Calu3 (cell line): Measurements from ENCODE around the gene HOXB5. TPM values are rescaled to one million over a fixed set of nuclear protein-coding genes. Genes with fewer than 3 reads are reported as not detected.

Experiments used
- BruUV-seq: library from RNA; stranded (reverse); fragments of 400-500 nt; replicated peaks from 2 replicates; lab custom pipeline; 2021; lab: Mats Ljungman, UMichigan
- CTCF ChIA-PET: fragments of 300-600 bp; sonication (Branson Sonifier 250); formaldehyde crosslinking; loops from one replicate; lab custom pipeline; 2022; ENCODE audit warnings: antibody characterized with exemption; lab: Charles Lee
- DNase-seq: peaks from one replicate; pipeline ENCODE4 v3.0.0; 2022
- H3K27ac Mint-ChIP-seq: one replicate; pipeline ENCODE4 v1.8.0; 2022; ENCODE audit warnings: mixed read lengths; ENCODE audit not compliant: unreplicated experiment
- H3K27me3 Mint-ChIP-seq: one replicate; pipeline ENCODE4 v1.8.0; 2022; ENCODE audit warnings: mixed read lengths; ENCODE audit not compliant: unreplicated experiment
- H3K36me3 Mint-ChIP-seq: one replicate; pipeline ENCODE4 v1.8.0; 2022; ENCODE audit warnings: mild to moderate bottlenecking, moderate library complexity, mixed read lengths; ENCODE audit not compliant: insufficient read depth, unreplicated experiment
- H3K4me1 Mint-ChIP-seq: one replicate; pipeline ENCODE4 v1.8.0; 2022; ENCODE audit warnings: mild to moderate bottlenecking, low read depth, mixed read lengths; ENCODE audit not compliant: unreplicated experiment
- H3K4me3 Mint-ChIP-seq: one replicate; pipeline ENCODE4 v1.8.0; 2022; ENCODE audit warnings: mild to moderate bottlenecking, low read depth, moderate library complexity, mixed read lengths; ENCODE audit not compliant: unreplicated experiment
- H3K9me3 Mint-ChIP-seq: one replicate; pipeline ENCODE4 v1.8.0; 2022; ENCODE audit warnings: low read depth, mixed read lengths; ENCODE audit not compliant: unreplicated experiment
- intact Hi-C: fragments of 100-400 bp; cut with micrococcal nuclease; formaldehyde crosslinking; loops from one replicate; pipeline ENCODE4 v1.10.0; 2022; ENCODE audit not compliant: unreplicated experiment
- total RNA-seq: library from RNA; stranded (reverse); gene quantifications from 2 replicates; pipeline ENCODE4 v1.2.3, GENCODE V29; 2022
- TF ChIP-seq, protein P1 (sequence below): fragments of 200-600 bp; IDR thresholded peaks from one replicate; pipeline ENCODE4 v1.8.0; 2022; ENCODE audit warnings: antibody characterized with exemption; ENCODE audit not compliant: unreplicated experiment

Gene HOXB5
- total RNA-seq, 1 experiment from 2014 or later: 48.5 TPM

DNA sequence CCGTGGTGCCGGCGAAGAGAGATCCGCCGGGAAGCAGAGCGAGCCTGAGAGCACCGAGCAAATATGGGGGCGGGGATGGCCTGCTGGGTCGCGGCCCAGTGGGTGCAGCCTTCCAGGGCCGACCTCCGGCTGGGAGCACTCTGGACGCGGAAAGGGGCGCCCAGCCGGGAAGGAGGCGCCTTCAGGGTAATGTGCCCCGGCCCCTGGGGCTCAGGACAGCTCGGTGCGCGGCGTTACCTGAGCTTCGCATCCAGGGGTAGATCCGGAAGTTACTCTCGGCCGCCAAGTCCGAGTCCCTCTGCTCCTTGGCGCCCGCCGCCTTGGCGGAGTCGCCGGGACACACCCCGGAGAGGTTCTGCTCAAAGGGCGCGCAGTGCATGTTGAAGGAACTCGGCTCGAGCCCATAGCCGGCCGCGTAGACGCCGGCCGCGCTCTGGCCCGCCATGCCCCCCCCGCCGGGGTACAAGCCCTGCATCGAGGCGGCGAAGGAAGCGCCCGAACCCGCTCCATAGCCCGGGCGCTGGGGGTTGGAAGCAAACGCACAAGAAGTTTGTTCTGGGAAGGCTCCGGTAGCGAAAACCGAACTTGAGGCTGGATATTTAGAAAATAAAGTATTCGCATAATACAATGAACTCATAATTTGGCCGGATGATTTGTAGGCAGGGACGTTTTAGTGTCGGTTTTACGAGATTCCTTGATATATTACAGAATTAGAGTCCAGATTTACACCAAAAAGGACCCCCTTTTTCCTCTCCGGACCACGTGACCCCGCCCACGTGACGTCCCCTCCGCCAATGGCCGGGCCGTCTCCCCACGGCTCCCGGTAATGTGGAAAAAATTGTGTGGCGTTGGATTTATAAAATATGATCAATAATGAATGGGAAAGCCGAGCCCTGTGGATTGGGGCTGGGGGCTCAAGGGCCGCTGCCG lies 17.0 kb upstream of the HOXB5 start, which contains the start of gene HOXB7:
Gene HOXB7 (minus strand): TSS at position 736 of the 930 bp plus-strand sequence. CDS start 99 bp downstream, at position 637.
- peak; percentile 93 for DNase-seq
- H3K4me1 Mint-ChIP-seq: peaks cover 35% of the 10 kb centered on the region
- H3K9me3 Mint-ChIP-seq: no peaks in the 10 kb centered on the region
- peaks cover 15% of the 10 kb centered on the region for H3K27me3 Mint-ChIP-seq
- H3K4me3 Mint-ChIP-seq: peak within 1 kb of the TSS; percentile 88
- BruUV-seq: no TSS peak
- peaks cover 97% of the 10 kb centered on the region for H3K36me3 Mint-ChIP-seq
- H3K27ac Mint-ChIP-seq: peak within 1 kb of the TSS; percentile 74
- CTCF ChIA-PET: interaction anchor here (0.5 to 1.0 kb wide), 4 partner anchors 9 to 848 kb away, joined by 3 to 6 read pairs (median 4); no protein-coding TSS in a partner anchor
- intact Hi-C loops: no loop called here
- TF ChIP-seq, protein P1, sequence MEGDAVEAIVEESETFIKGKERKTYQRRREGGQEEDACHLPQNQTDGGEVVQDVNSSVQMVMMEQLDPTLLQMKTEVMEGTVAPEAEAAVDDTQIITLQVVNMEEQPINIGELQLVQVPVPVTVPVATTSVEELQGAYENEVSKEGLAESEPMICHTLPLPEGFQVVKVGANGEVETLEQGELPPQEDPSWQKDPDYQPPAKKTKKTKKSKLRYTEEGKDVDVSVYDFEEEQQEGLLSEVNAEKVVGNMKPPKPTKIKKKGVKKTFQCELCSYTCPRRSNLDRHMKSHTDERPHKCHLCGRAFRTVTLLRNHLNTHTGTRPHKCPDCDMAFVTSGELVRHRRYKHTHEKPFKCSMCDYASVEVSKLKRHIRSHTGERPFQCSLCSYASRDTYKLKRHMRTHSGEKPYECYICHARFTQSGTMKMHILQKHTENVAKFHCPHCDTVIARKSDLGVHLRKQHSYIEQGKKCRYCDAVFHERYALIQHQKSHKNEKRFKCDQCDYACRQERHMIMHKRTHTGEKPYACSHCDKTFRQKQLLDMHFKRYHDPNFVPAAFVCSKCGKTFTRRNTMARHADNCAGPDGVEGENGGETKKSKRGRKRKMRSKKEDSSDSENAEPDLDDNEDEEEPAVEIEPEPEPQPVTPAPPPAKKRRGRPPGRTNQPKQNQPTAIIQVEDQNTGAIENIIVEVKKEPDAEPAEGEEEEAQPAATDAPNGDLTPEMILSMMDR: no peak

DNA sequence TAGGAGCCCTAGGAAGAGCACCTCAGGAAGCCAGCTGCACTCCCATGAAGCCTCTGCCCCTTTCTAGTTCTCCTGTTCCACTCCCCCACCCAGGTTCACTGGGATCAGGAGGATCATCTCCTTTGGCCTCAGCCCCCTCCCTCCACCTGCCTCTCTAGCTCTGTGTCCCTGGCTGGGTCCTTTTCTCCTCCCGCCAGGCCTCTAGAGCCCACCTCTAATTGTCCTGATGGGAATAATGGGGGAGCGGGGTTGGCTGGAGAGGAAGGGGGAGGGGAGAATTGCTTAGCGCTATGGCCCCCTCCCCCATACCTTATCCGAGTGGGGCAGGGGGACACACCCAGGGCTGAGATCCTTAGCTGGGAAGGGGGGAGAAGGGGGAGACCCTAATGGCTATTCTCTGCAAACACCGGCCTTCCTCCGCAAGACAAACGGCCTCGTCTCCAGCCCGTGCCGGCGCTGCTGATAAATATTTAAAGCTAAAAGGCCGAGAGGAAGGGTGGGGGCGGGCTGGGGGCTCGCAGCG lies 16.2 kb upstream of the HOXB5 start:
- H3K9me3 Mint-ChIP-seq: no peaks in the 10 kb centered on the region
- peaks cover 8% of the 10 kb centered on the region for H3K27me3 Mint-ChIP-seq
- peak overlapping the region; percentile 88 for H3K4me3 Mint-ChIP-seq
- peak overlapping the region; percentile 12 for H3K27ac Mint-ChIP-seq
- DNase-seq: no peak
- H3K4me1 Mint-ChIP-seq: peaks cover 29% of the 10 kb centered on the region
- no TSS peak for BruUV-seq
- peaks cover 96% of the 10 kb centered on the region for H3K36me3 Mint-ChIP-seq
- CTCF ChIA-PET: interaction anchor here (0.6 to 1.7 kb wide), 5 partner anchors 8 to 660 kb away, joined by 3 to 6 read pairs (median 4); no protein-coding TSS in a partner anchor
- TF ChIP-seq, protein P1: no peak
- intact Hi-C loops: no loop called here

DNA sequence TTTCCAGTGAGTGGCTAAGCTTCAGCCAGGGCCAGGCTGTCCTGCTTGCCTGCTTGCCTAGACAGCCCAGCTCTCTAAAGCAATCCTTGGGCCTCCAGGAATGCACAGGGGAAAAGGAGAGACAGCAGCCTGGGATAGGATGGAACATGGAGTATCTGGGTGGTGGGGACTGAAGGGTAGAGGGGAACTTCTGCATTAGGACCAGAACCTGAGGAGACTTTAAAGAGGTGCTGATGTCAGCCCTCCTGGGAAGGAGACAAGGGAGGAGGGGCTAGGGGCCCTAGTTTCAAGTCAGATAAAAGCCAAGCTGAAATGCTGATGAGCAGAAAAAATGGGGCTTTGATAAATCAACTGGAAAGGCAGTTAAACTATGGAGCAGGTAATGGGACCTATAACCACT lies 15.5 kb upstream of the HOXB5 start:
- Mint-ChIP-seq H3K27ac (peak overlapping the region; percentile 42), H3K9me3 (no peaks in the 10 kb centered on the region), H3K4me3 (peak overlapping the region; percentile 88), H3K4me1 (peaks cover 27% of the 10 kb centered on the region), H3K27me3 (no peaks in the 10 kb centered on the region), H3K36me3 (peaks cover 96% of the 10 kb centered on the region)
- no TSS peak for BruUV-seq
- TF ChIP-seq, protein P1: no peak
- intact Hi-C loops: no loop called here
- CTCF ChIA-PET: interaction anchor here (0.7 to 1.7 kb wide), 3 partner anchors 11 to 52 kb away, joined by 3 to 5 read pairs (median 4); no protein-coding TSS in a partner anchor
- no peak for DNase-seq

DNA sequence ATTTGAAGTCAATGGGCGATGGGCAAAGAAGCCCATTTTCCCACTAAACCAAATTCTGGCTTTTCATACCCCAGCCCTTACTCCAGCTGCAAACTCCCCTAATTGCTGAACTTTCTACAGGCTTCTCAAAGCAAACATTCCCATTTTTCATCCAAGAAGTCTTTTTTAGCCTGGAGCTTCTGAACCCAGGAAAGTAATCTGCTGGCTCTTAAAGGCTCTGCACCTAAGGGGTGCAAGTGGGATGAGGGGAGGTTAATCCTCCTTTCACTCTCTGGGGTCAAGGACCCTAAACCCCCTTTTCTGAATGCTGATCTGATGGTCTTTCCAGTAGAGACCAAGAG lies 14.9 kb upstream of the HOXB5 start:
- CTCF ChIA-PET: interaction anchor here (0.7 to 1.7 kb wide), 2 partner anchors 10 to 41 kb away, joined by 3 to 4 read pairs; no protein-coding TSS in a partner anchor
- no peaks in the 10 kb centered on the region for H3K27me3 Mint-ChIP-seq

More for the DNA sequence above, 14.9 kb upstream of the HOXB5 start:
- H3K4me3 Mint-ChIP-seq: peak overlapping the region; percentile 88
- intact Hi-C loops: no loop called here
- H3K27ac Mint-ChIP-seq: peak overlapping the region; percentile 42
- H3K36me3 Mint-ChIP-seq: peaks cover 96% of the 10 kb centered on the region
- H3K9me3 Mint-ChIP-seq: no peaks in the 10 kb centered on the region
- no TSS peak for BruUV-seq
- TF ChIP-seq, protein P1: no peak
- peaks cover 27% of the 10 kb centered on the region for H3K4me1 Mint-ChIP-seq
- DNase-seq: no peak
